GM18907 (cell line): ENCODE measurements around the gene SLC36A2.
"Not testable (repeated sequence)": the region's sequence is repeated elsewhere in the genome, so short reads cannot be mapped to it uniquely, and the experiment has no call there.

Source experiments
- ATAC-seq: cut with Tn5 transposase; IDR thresholded peaks from one replicate; pipeline ENCODE4 v1.9.1; 2021; ENCODE audit warnings: mild to moderate bottlenecking, moderate library complexity; ENCODE audit not compliant: unreplicated experiment

SLC36A2 gene

DNA sequence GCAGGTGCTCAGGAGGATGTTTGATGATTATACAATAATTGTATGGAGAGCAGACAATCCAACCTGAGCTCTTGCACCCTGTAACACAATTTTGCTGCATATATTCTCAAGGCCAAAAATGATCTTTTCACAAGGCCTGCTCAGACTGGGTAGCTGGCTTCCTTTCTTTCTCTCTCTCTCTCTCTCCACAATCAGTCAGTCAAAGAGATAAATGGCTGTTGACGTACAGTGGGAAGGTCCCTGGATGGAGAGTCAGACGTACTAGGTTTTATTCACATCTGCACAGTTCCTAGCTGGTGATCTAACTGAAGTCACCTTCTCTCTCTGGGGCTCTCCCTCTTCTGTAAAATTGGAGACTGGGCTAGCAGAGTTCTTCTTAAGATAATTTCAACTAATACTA lies 19.8 kb downstream of the SLC36A2 start:
- no peak for ATAC-seq

- no peak for ATAC-seq
Observed at GRCh38 chr5:151326266-151326665, 21.1 kb downstream of the SLC36A2 start.

DNA sequence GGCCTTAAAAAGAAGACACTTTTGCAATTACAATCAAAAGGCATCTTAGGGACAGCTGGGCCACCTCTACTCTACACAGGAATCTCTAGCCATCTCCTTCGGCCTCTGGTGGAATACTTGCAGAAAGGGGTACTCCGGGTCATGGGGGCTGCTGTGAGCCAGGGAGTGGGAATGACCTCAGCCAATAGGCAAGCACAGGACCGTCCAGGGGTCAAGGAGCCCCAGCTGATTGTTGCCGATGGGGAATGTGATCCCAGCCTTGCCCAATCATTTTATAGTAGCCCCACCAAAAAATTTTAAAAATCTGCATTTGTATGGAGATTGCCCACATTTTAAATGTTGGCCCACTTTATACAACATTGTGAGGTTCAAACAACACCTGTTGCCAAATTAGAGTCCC lies 26.9 kb downstream of the SLC36A2 start:
- ATAC-seq, result no peak

DNA sequence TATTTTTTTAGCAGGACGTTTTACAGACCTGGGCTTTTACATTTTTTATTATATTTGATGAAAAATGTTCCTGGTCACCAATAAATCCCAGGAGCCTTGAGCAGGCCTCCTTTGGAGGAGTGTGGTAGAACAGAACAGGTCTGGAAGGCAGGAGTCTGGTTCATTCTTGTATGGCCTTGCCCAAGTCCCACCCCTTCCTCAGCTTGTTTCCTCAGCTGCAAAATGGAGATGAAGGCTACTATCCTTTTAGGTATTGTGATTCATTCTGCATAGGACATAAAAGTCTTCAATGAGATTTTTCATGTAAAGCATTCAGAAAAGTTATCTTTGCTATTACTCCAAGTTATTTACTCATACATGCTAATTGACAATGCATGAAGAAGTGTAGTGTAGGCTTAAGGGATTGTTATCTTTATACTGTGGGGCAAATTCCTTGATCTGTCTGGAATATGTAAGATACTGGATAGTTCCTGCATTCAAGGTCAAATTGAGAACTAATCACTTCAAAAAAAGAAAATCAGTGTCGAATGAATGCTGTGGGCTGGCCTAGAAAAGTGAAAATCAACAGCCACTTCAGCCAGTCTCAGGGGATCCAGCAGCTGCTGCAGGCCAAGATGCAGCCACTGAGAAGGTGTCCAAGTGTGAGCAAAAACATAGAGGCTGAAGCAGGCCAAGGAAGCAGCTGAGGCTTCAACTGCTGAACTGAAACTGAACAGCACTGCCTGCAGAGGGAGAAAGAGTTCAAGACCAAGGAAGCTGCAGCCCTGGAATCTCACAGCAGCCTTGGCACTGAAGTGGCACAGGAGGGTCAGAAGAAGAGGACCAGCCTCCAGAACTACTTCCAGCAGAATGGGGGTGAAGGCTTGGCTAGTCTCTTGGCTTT lies 28.3 kb downstream of the SLC36A2 start:
- no peak for ATAC-seq

DNA sequence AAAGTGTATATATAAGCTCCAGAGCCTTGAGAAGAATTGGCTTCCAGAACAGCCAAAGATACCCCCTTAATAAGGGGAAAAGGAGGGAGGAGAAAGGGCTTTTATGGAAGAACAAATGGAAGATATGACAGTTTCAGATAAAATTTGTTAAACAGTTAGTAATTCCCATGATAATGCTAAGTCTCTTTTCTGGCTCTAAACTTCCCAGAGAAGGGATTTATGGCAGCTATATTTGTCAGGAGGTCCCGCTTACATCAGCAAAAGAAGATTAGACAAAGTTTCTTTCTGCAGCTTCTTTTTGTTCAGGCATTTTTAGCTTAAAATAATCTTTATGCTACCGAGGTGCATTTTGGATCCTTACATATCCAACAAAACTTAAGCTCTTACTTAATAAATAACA lies 29.5 kb downstream of the SLC36A2 start:
- ATAC-seq, result no peak

DNA sequence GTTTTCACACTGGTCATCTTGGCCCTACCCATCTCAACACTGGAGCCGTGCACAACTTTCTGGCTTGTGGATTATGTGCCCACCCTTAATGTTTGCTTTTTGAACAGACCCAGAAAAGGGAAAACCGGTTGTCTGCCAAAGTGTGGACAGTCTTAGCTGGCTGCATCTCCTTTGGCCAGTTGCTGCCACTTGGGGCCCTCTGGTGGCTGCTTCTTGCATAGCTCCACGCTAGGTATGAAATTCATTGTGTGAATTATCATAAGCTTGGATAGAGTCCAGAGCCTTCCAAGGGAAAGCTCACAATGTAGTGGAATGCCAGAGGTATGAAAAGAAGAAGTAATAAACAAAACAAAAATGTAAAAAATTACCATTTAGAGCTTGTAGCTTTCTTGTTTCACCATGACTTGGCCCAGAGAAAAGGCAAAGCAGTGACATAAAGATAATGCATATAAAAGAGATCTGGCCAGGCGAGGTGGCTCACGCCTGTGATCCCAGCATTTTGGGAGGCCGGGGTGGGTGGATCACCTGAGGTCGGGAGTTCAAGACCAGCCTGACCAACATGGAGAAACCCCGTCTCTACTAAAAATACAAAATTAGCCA lies 31.3 kb downstream of the SLC36A2 start:
- ATAC-seq, result peak; percentile 80

- no peak for ATAC-seq
Observed at GRCh38 chr5:151313357-151313756, 34.0 kb downstream of the SLC36A2 start.

- no peak for ATAC-seq
Observed at GRCh38 chr5:151312756-151313324, 34.5 kb downstream of the SLC36A2 start.

DNA sequence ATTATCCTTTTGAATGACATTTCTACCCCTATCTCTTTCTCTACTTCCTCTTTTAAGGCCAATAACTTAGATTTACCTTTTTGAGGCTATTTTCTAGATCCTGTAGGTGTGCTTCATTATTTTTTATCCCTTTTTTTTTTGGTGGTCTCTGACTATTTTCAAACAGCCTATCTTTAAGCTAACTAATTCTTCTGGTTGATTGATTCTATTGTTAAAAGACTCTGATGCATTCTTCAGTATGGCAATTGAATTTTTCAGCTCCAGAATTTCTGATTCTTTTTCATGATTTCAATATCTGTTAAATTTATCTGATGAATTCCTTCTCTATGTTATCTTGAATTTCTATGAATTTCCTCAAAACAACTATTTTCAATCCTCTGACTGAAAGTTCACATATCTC lies 36.4 kb downstream of the SLC36A2 start:
- ATAC-seq, result no peak

DNA sequence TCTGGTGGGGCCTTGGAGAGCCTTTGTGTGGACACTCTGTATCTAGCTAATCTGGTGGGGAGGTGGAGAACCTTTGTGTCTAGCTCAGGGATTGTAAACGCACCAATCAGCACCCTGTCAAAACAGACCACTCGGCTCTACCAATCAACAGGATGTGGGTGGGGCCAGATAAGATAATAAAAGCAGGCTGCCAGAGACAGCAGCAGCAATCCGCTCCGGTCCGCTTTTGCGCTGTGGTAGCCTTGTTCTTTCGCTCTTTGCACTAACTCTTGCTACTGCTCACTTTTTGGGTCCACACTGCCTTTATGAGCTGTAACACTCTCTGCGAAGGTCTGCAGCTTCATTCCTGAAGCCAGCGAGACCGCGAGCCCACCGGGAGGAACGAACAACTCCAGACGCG lies 37.5 kb downstream of the SLC36A2 start:
- not testable (repeated sequence) for ATAC-seq

DNA sequence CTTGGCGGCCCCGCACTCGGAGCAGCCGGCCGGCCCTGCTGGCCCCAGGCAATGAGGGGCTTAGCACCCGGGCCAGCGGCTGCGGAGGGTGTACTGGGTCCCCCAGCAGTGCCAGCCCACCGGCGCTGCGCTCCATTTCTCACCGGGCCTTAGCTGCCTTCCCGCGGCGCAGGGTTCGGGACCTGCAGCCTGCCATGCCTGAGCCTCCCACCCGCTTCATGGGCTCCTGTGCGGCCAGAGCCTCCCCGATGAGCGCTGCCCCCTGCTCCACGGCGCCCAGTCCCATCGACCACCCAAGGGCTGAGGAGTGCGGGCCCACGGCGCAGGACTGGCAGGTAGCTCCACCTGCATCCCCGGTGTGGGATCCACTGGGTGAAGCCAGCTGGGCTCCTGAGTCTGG lies 38.1 kb downstream of the SLC36A2 start:
- not testable (repeated sequence) for ATAC-seq

GRCh38 chr5:151303666-151304065 lies 43.7 kb downstream of the SLC36A2 start, which contains the start of gene SLC36A3:
Gene SLC36A3 (minus strand): TSS chr5:151303766. CDS start chr5:151303354, 412 bp downstream.
- ATAC-seq, result no peak

- ATAC-seq, result no peak
Observed at GRCh38 chr5:151298063-151298855, 49.1 kb downstream of the SLC36A2 start.

DNA sequence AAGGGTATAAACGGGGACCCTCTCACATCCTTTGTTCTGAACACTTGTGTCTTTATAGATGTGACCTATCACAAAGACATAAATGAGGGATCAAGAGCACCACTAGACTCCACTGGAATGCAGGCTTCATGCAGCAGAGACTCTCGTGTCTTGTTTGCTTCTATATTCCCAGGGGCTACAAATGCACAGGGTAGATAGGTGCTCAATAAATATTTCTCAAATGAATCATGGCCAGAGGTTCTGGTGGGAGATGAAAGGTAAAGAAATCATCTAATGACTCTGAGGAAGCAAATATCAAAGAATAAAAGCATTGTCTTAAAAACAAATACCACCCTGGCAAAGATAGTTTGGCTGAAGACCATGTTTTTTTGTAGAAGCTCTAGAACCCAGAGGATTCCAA lies 50.4 kb downstream of the SLC36A2 start:
- no peak for ATAC-seq

DNA sequence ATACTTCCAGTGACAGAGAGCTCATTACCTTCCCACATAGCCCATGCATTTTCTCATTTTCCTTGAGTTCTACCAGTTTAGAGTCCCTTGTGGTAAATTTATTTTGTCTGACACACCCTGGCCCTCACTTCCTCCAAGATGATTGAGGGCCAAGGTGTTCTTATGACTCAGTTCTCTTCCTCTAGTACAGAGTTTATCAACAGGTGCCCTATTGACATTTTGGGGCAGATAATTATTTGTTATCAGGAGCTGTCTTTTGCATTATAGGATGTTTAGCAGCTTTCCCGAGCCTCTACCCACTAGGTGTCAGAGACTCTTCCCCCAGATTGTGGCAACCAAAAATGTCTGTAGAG lies 50.9 kb downstream of the SLC36A2 start:
- ATAC-seq, result no peak

DNA sequence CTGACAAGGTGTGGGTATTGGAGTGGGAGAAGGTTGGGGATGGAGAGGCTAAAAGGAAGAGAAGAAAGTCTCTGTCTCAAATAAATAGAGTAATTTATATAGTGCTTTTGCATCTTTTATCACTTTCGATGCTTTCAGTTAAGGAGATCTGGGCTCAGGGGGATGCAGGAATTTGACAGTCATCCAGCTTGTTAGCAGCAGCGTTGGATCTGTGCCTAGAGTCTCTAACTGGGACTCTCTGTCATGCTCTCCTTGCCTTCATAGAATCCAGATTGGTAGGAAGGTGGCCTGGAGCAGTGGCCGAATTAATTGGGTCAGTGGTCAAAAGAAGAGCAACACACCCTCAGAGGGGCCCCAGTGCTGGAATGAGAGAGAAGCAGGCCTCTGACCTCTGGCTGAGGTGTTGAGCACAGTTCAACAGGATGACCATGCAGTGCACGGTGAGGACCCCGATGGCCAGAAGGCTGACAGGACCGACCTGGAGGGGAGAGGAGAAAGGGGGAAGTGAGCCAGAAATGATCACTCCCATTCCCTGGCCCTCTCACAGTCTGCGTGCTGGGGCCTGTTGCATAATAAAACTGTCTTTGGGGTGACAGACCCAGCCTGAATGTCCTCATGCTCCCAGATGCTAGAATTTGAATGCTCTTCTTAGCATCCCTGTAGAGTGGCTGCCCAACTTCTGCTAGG lies 51.4 kb downstream of the SLC36A2 start:
- ATAC-seq, result no peak

- no peak for ATAC-seq
Observed at GRCh38 chr5:151295138-151295537, 52.2 kb downstream of the SLC36A2 start.

DNA sequence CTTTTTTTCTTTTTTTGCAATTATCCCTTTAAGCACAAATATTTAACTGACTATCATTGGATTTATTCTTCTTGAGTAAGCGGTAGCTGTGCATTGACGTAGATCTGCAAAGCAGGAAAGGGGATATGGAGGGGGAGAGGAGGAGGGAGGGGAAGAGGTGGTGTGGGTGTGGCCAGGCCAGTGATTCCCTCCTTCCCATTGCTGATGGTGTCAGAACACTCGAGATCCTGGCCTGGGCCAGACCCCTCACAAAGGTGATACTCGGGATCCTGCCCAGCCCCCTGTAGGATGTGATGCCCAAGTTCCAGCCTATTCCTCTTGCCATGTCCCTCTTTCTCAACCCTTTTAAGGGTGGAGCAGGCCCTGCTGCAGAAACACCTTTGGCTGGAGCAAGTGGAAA lies 53.7 kb downstream of the SLC36A2 start:
- no peak for ATAC-seq

DNA sequence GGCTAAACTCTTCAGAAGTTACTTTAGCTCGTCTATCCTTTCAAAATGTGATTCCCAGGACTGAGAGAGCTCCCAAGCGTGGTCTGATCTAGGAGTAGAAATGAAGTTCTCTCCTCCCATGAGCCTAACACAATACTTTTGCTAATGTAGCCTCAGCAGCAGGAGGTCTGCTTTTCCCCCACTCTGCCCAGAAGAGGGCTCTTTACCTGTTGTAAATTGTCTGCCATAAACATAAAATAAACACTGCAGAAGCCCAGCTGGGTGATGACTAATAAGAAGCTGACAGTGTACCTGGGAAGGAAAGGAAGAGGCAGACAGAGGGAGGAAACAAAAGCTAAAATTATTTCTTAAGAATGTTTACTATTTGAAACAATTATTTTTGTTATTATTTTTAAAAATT lies 59.2 kb downstream of the SLC36A2 start:
- no peak for ATAC-seq

- ATAC-seq, result no peak
Observed at GRCh38 chr5:151286246-151286645, 61.1 kb downstream of the SLC36A2 start.

- ATAC-seq, result no peak
Observed at GRCh38 chr5:151285683-151286082, 61.7 kb downstream of the SLC36A2 start.
